Fibroblast of upper back skin (primary cell): ENCODE measurements around the gene CKAP4.
"Not testable (repeated sequence)": the region's sequence is repeated elsewhere in the genome, so short reads cannot be mapped to it uniquely, and the experiment has no call there.

Experiments
- DNase-seq: peaks from one replicate; pipeline ENCODE4 v3.0.0-alpha.2; 2013

Gene CKAP4, protein sequence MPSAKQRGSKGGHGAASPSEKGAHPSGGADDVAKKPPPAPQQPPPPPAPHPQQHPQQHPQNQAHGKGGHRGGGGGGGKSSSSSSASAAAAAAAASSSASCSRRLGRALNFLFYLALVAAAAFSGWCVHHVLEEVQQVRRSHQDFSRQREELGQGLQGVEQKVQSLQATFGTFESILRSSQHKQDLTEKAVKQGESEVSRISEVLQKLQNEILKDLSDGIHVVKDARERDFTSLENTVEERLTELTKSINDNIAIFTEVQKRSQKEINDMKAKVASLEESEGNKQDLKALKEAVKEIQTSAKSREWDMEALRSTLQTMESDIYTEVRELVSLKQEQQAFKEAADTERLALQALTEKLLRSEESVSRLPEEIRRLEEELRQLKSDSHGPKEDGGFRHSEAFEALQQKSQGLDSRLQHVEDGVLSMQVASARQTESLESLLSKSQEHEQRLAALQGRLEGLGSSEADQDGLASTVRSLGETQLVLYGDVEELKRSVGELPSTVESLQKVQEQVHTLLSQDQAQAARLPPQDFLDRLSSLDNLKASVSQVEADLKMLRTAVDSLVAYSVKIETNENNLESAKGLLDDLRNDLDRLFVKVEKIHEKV

DNA sequence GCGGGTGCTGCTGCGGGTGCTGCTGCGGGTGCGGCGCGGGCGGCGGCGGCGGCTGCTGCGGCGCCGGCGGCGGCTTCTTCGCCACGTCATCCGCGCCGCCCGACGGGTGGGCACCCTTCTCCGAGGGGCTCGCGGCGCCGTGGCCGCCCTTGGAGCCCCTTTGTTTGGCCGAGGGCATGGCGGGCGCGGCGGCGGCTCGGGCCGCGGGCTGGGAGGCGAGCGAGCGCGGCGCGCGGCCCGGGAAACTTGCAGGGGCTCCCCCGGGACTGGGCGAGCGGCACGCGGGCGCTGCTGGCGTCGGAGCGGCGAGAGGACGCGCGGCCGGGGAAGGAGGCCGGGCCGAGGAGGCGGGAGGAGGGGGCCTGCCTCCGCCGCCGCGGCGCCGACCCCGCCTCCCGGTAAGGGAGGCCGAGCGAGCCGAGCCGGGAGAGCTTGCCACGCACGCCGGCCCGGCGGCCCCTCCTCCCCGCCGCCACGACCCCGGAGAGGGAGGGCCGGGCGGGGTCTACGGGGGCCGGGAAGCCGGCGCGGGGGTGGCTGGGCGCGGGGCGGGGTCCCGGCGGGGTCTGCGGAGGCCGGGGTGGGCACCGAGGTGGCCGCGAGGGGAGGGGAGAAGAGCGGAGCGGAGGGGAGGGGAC is at the start of gene CKAP4:
TSS of gene CKAP4 (minus strand) at position 347 of the 638 bp plus-strand sequence. CDS start at position 178, 169 bp downstream.
- DNase-seq: peak; percentile 86

GRCh38 chr12:106297075-106297474 is 49.3 kb upstream of the CKAP4 start:
- DNase-seq: no peak

GRCh38 chr12:106296179-106296877 is 48.5 kb upstream of the CKAP4 start:
- peak; percentile 38 for DNase-seq

GRCh38 chr12:106292339-106292738 is 44.5 kb upstream of the CKAP4 start:
- DNase-seq: no peak

GRCh38 chr12:106291342-106291741 is 43.5 kb upstream of the CKAP4 start:
- DNase-seq: no peak

DNA sequence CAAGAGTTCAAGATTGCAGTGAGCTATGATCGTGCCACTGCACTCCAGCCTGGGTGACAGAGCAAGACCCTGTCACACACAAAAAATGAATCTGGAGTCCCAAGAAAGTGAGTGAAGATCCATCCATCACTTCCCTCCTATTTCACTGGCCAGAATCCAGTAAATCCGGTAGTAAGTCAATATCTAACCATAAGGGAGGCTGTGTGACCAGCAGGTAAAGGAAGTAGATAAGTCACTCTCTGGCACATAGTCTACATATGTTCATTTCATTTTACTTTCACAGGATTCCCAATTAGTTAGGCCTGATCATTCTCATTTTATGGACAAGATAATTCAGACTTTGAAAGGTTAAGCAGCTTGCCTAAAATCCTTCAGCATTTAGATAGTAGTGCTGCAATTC is 42.8 kb upstream of the CKAP4 start:
- no peak for DNase-seq

DNA sequence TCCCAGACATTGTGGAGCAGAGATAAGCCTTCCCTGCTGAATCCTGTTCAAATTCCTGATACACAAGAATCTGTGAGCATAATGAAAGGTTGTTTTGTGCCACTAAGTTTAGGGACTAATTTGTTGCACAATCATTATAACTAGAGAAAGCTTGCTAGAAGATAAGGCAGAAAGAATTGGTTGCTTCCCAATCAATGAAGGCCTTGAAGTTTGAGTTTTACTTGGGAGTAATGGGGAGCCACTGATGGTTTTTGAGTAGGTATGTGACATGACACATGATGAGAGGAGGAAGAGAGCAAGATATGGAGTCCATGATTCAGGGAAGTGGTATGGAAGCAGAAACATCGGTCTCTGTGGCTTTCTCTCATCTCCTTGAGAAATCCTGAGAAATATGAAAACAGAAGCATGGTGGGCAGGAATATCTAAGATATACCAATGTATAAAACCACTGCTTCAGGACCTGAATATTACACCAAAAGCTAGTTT is 41.4 kb upstream of the CKAP4 start:
- DNase-seq: no peak

- DNase-seq: peak; percentile 96
Measured at GRCh38 chr12:106288494-106289195, 40.8 kb upstream of the CKAP4 start.

DNA sequence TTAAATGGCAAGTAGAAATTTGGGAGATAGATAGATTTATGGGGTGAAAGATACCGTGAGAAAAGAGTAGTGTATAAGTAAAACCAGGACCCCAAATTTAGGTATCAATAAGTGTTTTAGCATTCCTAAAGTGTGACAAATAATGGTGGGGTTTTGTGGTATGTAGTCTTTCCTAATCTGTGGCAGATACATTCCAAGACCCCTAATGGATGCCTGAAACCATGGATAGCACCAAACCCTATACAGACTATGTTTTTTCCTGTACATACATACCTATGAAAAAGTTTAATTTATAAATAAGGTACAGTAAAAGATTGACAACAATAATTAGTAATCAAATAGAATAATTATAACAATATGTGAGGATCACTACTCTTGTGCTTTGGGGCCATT is 40.3 kb upstream of the CKAP4 start:
- peak; percentile 73 for DNase-seq

GRCh38 chr12:106287364-106287763 is 39.5 kb upstream of the CKAP4 start:
- peak; percentile 39 for DNase-seq

- DNase-seq: not testable (repeated sequence)
Measured at GRCh38 chr12:106286576-106287162, 38.8 kb upstream of the CKAP4 start.

GRCh38 chr12:106285982-106286381 is 38.2 kb upstream of the CKAP4 start:
- DNase-seq: no peak

DNA sequence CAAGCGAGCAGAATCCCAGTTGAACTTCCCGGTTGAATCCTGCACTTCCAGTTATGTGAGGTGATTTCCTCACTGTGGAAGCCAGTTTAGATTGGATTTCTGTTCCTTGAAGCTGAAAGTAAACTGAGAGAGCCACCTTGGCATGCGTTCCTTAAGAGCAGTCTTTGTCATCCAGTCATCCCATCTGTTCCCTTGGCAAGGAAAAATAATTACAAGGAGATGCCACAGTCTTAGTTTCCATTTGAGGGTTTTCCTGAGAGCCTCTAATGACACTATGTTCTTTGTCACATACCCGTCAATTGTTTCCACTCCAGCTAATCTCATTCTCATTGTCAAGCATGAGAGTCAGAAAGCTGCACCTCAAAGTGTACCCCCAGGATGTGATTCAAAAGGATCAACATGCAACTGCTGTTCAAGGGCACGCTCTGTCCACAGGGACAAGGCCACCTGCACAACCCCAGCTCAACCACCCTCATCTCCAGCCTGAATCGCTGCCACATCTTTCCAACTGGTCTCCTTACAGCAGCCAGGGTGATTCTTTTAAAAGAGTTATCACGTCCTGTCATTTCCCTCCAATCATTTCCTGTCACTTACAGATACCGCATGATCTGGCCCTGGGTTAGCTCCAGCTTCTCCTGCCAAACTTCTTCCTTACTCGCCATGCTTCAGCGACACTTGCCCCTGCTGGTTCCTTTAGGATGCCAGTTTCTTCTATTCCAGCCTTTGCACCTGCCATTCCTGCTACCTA is 36.7 kb upstream of the CKAP4 start:
- no peak for DNase-seq

DNA sequence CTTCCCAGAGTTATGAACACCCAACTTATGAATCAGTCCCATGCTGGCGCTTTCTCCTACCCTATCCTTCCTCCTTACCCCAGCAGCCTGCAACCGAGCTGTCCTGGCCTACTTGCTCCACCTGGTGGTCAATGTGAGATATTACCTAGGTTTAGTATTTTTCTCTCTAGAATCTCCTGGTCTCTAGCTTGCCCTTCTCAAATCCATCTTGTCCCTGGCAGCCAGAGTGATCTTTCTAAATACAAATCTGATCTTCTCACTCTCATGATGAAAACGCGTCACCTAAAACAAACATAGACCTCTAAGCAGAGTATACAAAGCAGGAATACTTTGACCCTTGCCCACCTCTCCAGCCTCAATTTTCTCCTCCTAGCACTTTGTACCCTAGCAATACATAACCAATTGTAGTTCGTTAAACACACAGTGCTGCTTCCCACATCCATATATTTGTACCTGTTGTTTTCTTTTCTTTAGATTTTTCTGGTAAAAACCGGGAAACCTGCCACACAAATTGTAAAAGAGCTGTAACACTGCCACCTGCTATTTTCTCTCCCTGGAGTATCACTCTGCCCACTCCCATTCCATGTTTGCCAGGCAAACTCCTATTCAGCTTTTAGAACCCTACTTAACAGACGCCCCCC is 34.8 kb upstream of the CKAP4 start:
- peak; percentile 60 for DNase-seq

DNA sequence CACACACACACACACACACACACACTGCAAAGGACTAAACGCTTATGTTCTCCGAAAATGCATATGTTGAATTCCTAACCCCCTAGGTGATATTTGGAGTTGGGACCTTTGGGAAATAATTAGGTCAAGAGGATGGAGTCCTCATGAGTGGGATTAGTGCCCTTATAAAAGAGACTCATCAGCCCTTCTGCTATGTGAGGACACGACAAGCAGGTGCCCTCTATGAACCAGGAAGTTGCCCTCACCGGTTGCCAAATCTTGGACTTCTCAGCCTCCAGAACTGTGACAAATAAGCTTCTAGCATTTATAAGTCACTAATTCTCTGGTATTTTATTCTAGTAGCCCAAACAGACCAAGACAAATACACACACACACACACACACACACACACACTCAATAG is 34.0 kb upstream of the CKAP4 start:
- DNase-seq: no peak

DNA sequence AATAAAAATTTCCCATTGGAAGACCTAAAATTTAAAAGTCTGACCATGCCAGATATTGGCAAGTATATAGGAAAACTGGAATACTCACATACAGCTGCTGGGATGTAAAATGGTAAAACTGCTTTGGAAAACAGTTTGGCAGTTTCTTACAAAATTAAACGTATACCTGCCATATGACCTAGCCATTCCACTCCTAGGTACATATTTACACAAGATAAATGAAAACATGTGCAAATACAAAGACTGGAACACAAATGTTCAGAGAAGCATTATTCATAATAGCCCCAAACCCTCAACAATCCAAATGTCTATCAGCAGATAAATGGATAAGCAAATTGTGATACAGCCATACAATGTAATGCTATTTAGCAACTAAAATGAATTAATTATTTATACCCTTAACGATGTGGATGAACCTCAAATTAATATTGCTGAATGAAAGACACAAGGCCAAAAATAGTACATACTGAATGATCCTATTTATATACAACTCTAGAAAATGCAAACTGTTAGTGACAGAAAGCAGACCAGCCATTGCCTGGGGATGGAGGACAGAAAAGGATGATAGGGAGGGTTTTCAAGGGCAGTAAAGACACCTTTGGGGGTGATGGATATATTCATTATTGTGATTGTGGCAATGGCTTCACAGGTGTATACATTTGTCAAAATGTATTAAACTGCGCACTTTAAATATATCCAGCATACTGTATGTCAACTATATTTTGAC is 33.4 kb upstream of the CKAP4 start:
- DNase-seq: no peak

DNA sequence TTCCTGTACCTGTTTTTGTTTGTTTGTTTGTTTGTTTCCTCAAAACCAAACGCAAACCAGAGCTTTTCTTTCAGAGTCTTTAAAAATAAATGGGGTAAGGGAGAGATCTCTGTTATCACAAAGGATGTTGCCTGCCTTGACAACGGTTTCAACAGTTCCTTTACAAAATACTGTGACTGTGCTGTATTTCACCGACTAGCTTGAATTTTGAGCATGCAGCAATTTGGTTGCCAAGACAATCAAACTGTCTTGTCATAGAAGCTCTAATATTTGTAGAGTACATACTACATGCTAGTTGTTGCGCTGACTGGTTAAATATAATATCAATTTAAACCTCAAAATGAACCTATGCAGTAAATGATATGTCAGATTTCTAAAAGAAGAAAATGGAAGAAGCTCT is 32.3 kb upstream of the CKAP4 start:
- no peak for DNase-seq

- DNase-seq: no peak
Measured at GRCh38 chr12:106276032-106276740, 28.4 kb upstream of the CKAP4 start.

DNA sequence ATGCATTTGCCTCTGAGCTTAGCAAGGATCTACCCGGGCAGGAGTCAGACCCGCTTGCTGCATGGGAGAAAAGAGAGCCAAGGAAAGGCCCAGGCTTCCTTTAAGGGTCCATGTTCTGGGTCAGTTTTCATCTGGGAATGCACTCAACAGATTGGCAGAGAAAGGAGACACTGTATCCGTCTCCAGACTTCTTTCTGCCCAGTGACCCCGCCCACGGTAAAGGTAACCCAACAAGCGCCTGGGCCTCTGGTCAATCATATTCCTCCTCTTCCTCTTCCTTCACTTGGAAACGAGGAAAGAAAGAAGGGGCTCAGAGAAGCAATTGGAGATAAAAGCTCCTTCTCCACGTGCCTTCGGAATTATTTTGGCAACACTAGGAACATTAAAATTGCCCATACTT is 27.6 kb upstream of the CKAP4 start:
- DNase-seq: no peak
